ENCODE results near the gene ZFPM1.

- TF ChIP-seq, protein P1, sequence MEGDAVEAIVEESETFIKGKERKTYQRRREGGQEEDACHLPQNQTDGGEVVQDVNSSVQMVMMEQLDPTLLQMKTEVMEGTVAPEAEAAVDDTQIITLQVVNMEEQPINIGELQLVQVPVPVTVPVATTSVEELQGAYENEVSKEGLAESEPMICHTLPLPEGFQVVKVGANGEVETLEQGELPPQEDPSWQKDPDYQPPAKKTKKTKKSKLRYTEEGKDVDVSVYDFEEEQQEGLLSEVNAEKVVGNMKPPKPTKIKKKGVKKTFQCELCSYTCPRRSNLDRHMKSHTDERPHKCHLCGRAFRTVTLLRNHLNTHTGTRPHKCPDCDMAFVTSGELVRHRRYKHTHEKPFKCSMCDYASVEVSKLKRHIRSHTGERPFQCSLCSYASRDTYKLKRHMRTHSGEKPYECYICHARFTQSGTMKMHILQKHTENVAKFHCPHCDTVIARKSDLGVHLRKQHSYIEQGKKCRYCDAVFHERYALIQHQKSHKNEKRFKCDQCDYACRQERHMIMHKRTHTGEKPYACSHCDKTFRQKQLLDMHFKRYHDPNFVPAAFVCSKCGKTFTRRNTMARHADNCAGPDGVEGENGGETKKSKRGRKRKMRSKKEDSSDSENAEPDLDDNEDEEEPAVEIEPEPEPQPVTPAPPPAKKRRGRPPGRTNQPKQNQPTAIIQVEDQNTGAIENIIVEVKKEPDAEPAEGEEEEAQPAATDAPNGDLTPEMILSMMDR (IDR thresholded peaks at IDR 0.05): no peak
- TF ChIP-seq POLR2AphosphoS5 (IDR thresholded peaks at IDR 0.05; ENCODE audit: low read depth, low read length): no peak
- TF ChIP-seq TCF7L2 (IDR thresholded peaks at IDR 0.05; ENCODE audit: low read depth, low read length): no peak
- TF ChIP-seq SIN3A (IDR thresholded peaks at IDR 0.05; ENCODE audit: borderline replicate concordance, insufficient read depth, low read depth, low read length): no peak
Observed at GRCh38 chr16:88444826-88445582, 8.1 kb upstream of the ZFPM1 start.

Measured in Panc1 (cell line).